Measurements from ENCODE around the gene CDK5RAP2.

Gene CDK5RAP2

GRCh38 chr9:120443976-120444375 lies 136.0 kb downstream of the CDK5RAP2 start:
- H3K36me3 ChIP-seq (ENCODE audit: insufficient read depth, low read length): peaks cover 5% of the 10 kb centered on the region
- H3K4me1 ChIP-seq (ENCODE audit: insufficient read depth, low read length): no peaks in the 10 kb centered on the region; the same call in 1 of the 2 replicates
- no peaks in the 10 kb centered on the region for H3K9me3 ChIP-seq (ENCODE audit: control insufficient read depth, insufficient read depth, low read length)
- H3K9ac ChIP-seq (ENCODE audit: low read depth, low read length): no peak overlapping the region

- Histone ChIP-seq H3K36me3 (ENCODE audit: insufficient read depth, low read length) (peaks cover 7% of the 10 kb centered on the region), H3K9me3 (ENCODE audit: control insufficient read depth, insufficient read depth, low read length) (no peaks in the 10 kb centered on the region), H3K9ac (ENCODE audit: low read depth, low read length) (no peak overlapping the region), H3K4me1 (ENCODE audit: insufficient read depth, low read length) (no peaks in the 10 kb centered on the region; the same call in 1 of the 2 replicates)
Observed at GRCh38 chr9:120443489-120443888, 136.5 kb downstream of the CDK5RAP2 start.

GRCh38 chr9:120442308-120442995 lies 137.5 kb downstream of the CDK5RAP2 start:
- no peaks in the 10 kb centered on the region for H3K9me3 ChIP-seq (ENCODE audit: control insufficient read depth, insufficient read depth, low read length)
- H3K4me1 ChIP-seq (ENCODE audit: insufficient read depth, low read length): no peaks in the 10 kb centered on the region; the same call in 1 of the 2 replicates
- H3K36me3 ChIP-seq (ENCODE audit: insufficient read depth, low read length): peaks cover 11% of the 10 kb centered on the region
- H3K9ac ChIP-seq (ENCODE audit: low read depth, low read length): no peak overlapping the region

- Histone ChIP-seq H3K9me3 (ENCODE audit: control insufficient read depth, insufficient read depth, low read length) (no peaks in the 10 kb centered on the region), H3K4me1 (ENCODE audit: insufficient read depth, low read length) (no peaks in the 10 kb centered on the region; the same call in 1 of the 2 replicates), H3K36me3 (ENCODE audit: insufficient read depth, low read length) (peaks cover 6% of the 10 kb centered on the region), H3K9ac (ENCODE audit: low read depth, low read length) (no peak overlapping the region)
Observed at GRCh38 chr9:120441426-120442307, 138.3 kb downstream of the CDK5RAP2 start.

- H3K4me1 ChIP-seq (ENCODE audit: insufficient read depth, low read length): no peaks in the 10 kb centered on the region
- no peak overlapping the region for H3K9ac ChIP-seq (ENCODE audit: low read depth, low read length)
- peaks cover 8% of the 10 kb centered on the region for H3K36me3 ChIP-seq (ENCODE audit: insufficient read depth, low read length)
- no peaks in the 10 kb centered on the region for H3K9me3 ChIP-seq (ENCODE audit: control insufficient read depth, insufficient read depth, low read length)
Observed at GRCh38 chr9:120440791-120441190, 139.2 kb downstream of the CDK5RAP2 start.

GRCh38 chr9:120439926-120440325 lies 140.0 kb downstream of the CDK5RAP2 start:
- Histone ChIP-seq H3K9me3 (ENCODE audit: control insufficient read depth, insufficient read depth, low read length) (no peaks in the 10 kb centered on the region), H3K36me3 (ENCODE audit: insufficient read depth, low read length) (peaks cover 8% of the 10 kb centered on the region), H3K9ac (ENCODE audit: low read depth, low read length) (no peak overlapping the region), H3K4me1 (ENCODE audit: insufficient read depth, low read length) (no peaks in the 10 kb centered on the region)

GRCh38 chr9:120438836-120439546 lies 141.0 kb downstream of the CDK5RAP2 start:
- Histone ChIP-seq H3K4me1 (ENCODE audit: insufficient read depth, low read length) (no peaks in the 10 kb centered on the region), H3K36me3 (ENCODE audit: insufficient read depth, low read length) (peaks cover 8% of the 10 kb centered on the region), H3K9me3 (ENCODE audit: control insufficient read depth, insufficient read depth, low read length) (no peaks in the 10 kb centered on the region)

GRCh38 chr9:120438111-120438510 lies 141.9 kb downstream of the CDK5RAP2 start:
- no peak overlapping the region for H3K9ac ChIP-seq (ENCODE audit: low read depth, low read length)
- no peaks in the 10 kb centered on the region for H3K9me3 ChIP-seq (ENCODE audit: control insufficient read depth, insufficient read depth, low read length)
- H3K4me1 ChIP-seq (ENCODE audit: insufficient read depth, low read length): no peaks in the 10 kb centered on the region
- peaks cover 8% of the 10 kb centered on the region for H3K36me3 ChIP-seq (ENCODE audit: insufficient read depth, low read length)

More at GRCh38 chr9:120438836-120439546, 141.0 kb downstream of the CDK5RAP2 start:
- no peak overlapping the region for H3K9ac ChIP-seq (ENCODE audit: low read depth, low read length)

GRCh38 chr9:120436983-120437475 lies 142.9 kb downstream of the CDK5RAP2 start:
- no peak overlapping the region for H3K9ac ChIP-seq (ENCODE audit: low read depth, low read length)
- no peaks in the 10 kb centered on the region for H3K9me3 ChIP-seq (ENCODE audit: control insufficient read depth, insufficient read depth, low read length)
- peaks cover 8% of the 10 kb centered on the region for H3K36me3 ChIP-seq (ENCODE audit: insufficient read depth, low read length)
- H3K4me1 ChIP-seq (ENCODE audit: insufficient read depth, low read length): no peaks in the 10 kb centered on the region

GRCh38 chr9:120436446-120436845 lies 143.5 kb downstream of the CDK5RAP2 start:
- peaks cover 8% of the 10 kb centered on the region for H3K36me3 ChIP-seq (ENCODE audit: insufficient read depth, low read length)
- no peaks in the 10 kb centered on the region for H3K4me1 ChIP-seq (ENCODE audit: insufficient read depth, low read length)
- no peaks in the 10 kb centered on the region for H3K9me3 ChIP-seq (ENCODE audit: control insufficient read depth, insufficient read depth, low read length)
- no peak overlapping the region for H3K9ac ChIP-seq (ENCODE audit: low read depth, low read length)

GRCh38 chr9:120435091-120435490 lies 144.9 kb downstream of the CDK5RAP2 start:
- no peaks in the 10 kb centered on the region for H3K4me1 ChIP-seq (ENCODE audit: insufficient read depth, low read length)
- peaks cover 8% of the 10 kb centered on the region for H3K36me3 ChIP-seq (ENCODE audit: insufficient read depth, low read length)
- H3K9ac ChIP-seq (ENCODE audit: low read depth, low read length): no peak overlapping the region
- no peaks in the 10 kb centered on the region for H3K9me3 ChIP-seq (ENCODE audit: control insufficient read depth, insufficient read depth, low read length)

GRCh38 chr9:120434532-120434931 lies 145.4 kb downstream of the CDK5RAP2 start:
- no peaks in the 10 kb centered on the region for H3K4me1 ChIP-seq (ENCODE audit: insufficient read depth, low read length)
- no peak overlapping the region for H3K9ac ChIP-seq (ENCODE audit: low read depth, low read length)
- no peaks in the 10 kb centered on the region for H3K9me3 ChIP-seq (ENCODE audit: control insufficient read depth, insufficient read depth, low read length)
- peaks cover 8% of the 10 kb centered on the region for H3K36me3 ChIP-seq (ENCODE audit: insufficient read depth, low read length)

- peaks cover 8% of the 10 kb centered on the region for H3K36me3 ChIP-seq (ENCODE audit: insufficient read depth, low read length)
- H3K9me3 ChIP-seq (ENCODE audit: control insufficient read depth, insufficient read depth, low read length): no peaks in the 10 kb centered on the region
- H3K9ac ChIP-seq (ENCODE audit: low read depth, low read length): no peak overlapping the region
- H3K4me1 ChIP-seq (ENCODE audit: insufficient read depth, low read length): no peaks in the 10 kb centered on the region
Observed at GRCh38 chr9:120433701-120434100, 146.3 kb downstream of the CDK5RAP2 start.

GRCh38 chr9:120432600-120432999 lies 147.4 kb downstream of the CDK5RAP2 start:
- Histone ChIP-seq H3K9ac (ENCODE audit: low read depth, low read length) (no peak overlapping the region), H3K36me3 (ENCODE audit: insufficient read depth, low read length) (peaks cover 2% of the 10 kb centered on the region; the same call in 1 of the 2 replicates), H3K4me1 (ENCODE audit: insufficient read depth, low read length) (no peaks in the 10 kb centered on the region), H3K9me3 (ENCODE audit: control insufficient read depth, insufficient read depth, low read length) (no peaks in the 10 kb centered on the region)

Data from ES-I3 (cell line).